Measurements from ENCODE around the gene KCNJ9. TPM values are rescaled to one million over a fixed set of nuclear protein-coding genes. Genes with fewer than 3 reads are reported as not detected.
A peak's percentile ranks its signal among the peaks of the same experiment; 100 is the strongest.

Gene KCNJ9
- total and polyA plus RNA-seq, 2 experiments from 2014 or later: 0.24 to 0.34 TPM

GRCh38 chr1:160097911-160098851 is 16.8 kb downstream of the KCNJ9 start, which contains the start of gene IGSF8 (continued):
- TF ChIP-seq ZNF331 (CRISPR knock-in tag; IDR thresholded peaks at IDR 0.05; ENCODE audit: low read depth): no peak

GRCh38 chr1:160098852-160099561 is 17.7 kb downstream of the KCNJ9 start:
- H3K27ac ChIP-seq (ENCODE audit: low read depth): peak overlapping the region; percentile 91; the same call in 1 of the 2 replicates
- DNase-seq (ENCODE audit: low spot score) (peak; percentile 97), ATAC-seq (peak; percentile 52)
- peaks cover 66% of the 10 kb centered on the region for H3K4me1 Mint-ChIP-seq
- peaks cover 9% of the 10 kb centered on the region for H3K27me3 Mint-ChIP-seq (ENCODE audit: insufficient read depth, low read depth, poor library complexity)
- no peaks in the 10 kb centered on the region; the same call in 2 of the 3 replicates for H3K9me3 Mint-ChIP-seq
- peak overlapping the region; percentile 96 for H3K4me2 ChIP-seq
- H2AFZ ChIP-seq: peak overlapping the region; percentile 99
- H3F3A ChIP-seq (replicated peaks; ENCODE audit: low read depth): peaks cover 12% of the 10 kb centered on the region; the same call in 1 of the 2 replicates
- H3K4me1 ChIP-seq (ENCODE audit: insufficient read depth): peaks cover 48% of the 10 kb centered on the region
- H3K9me2 ChIP-seq (ENCODE audit: insufficient read depth): no peaks in the 10 kb centered on the region
- peaks cover 7% of the 10 kb centered on the region; the same call in 1 of the 2 replicates for H3K36me3 ChIP-seq (ENCODE audit: insufficient read depth)
- H3K27ac Mint-ChIP-seq: peak overlapping the region; percentile 65; the same call in 1 of the 2 replicates
- peaks cover 13% of the 10 kb centered on the region for H3K36me3 Mint-ChIP-seq (ENCODE audit: low read depth)
- TF ChIP-seq JUNB (IDR thresholded peaks at IDR 0.05; ENCODE audit: unreplicated experiment) (no peak), CREB1 (CRISPR knock-in tag; IDR thresholded peaks at IDR 0.05; ENCODE audit: low read depth) (peak; percentile 76), POLR2AphosphoS5 (IDR thresholded peaks at IDR 0.05; ENCODE audit: low read depth) (peak; percentile 59)
- H3K79me2 ChIP-seq (replicated peaks; ENCODE audit: insufficient read depth): peaks cover 34% of the 10 kb centered on the region
- peak overlapping the region; percentile 77 for H3K4me3 ChIP-seq
- H3K4me3 Mint-ChIP-seq: peak overlapping the region; percentile 66
- H3K27me3 ChIP-seq (ENCODE audit: insufficient read depth): no peaks in the 10 kb centered on the region
- H4K20me1 ChIP-seq (replicated peaks; ENCODE audit: insufficient read depth): no peaks in the 10 kb centered on the region; the same call in 1 of the 2 replicates

GRCh38 chr1:160099716-160100375 is 18.5 kb downstream of the KCNJ9 start:
- no peak overlapping the region for H3K27ac Mint-ChIP-seq
- peak overlapping the region; percentile 96 for H3K4me2 ChIP-seq
- H3F3A ChIP-seq (replicated peaks; ENCODE audit: low read depth): peaks cover 12% of the 10 kb centered on the region; the same call in 1 of the 2 replicates
- H3K79me2 ChIP-seq (replicated peaks; ENCODE audit: insufficient read depth): peaks cover 27% of the 10 kb centered on the region
- H2AFZ ChIP-seq: no peak overlapping the region
- 0 out of 2 replicates have a peak overlapping the region, but pooled peaks have one; percentile 77 for H3K4me3 ChIP-seq
- DNase-seq (ENCODE audit: low spot score): no peak
- no peak overlapping the region for H3K27ac ChIP-seq (ENCODE audit: low read depth)
- no peaks in the 10 kb centered on the region for H3K9me2 ChIP-seq (ENCODE audit: insufficient read depth)
- H3K4me3 Mint-ChIP-seq: no peak overlapping the region; the same call in 2 of the 3 replicates
- H3K36me3 ChIP-seq (ENCODE audit: insufficient read depth): no peaks in the 10 kb centered on the region
- peaks cover 53% of the 10 kb centered on the region for H3K4me1 ChIP-seq (ENCODE audit: insufficient read depth)
- H3K27me3 Mint-ChIP-seq (ENCODE audit: insufficient read depth, low read depth, poor library complexity): peaks cover 9% of the 10 kb centered on the region
- no peaks in the 10 kb centered on the region; the same call in 2 of the 3 replicates for H3K9me3 Mint-ChIP-seq
- no peaks in the 10 kb centered on the region for H4K20me1 ChIP-seq (replicated peaks; ENCODE audit: insufficient read depth)
- peaks cover 5% of the 10 kb centered on the region for H3K36me3 Mint-ChIP-seq (ENCODE audit: low read depth)
- no peak for ATAC-seq
- no peaks in the 10 kb centered on the region for H3K27me3 ChIP-seq (ENCODE audit: insufficient read depth)
- H3K4me1 Mint-ChIP-seq: peaks cover 66% of the 10 kb centered on the region
- TF ChIP-seq ZNF331 (CRISPR knock-in tag; IDR thresholded peaks at IDR 0.05; ENCODE audit: low read depth) (no peak), ZNF114 (CRISPR knock-in tag; IDR thresholded peaks at IDR 0.05) (no peak), EZH2phosphoT487 (IDR thresholded peaks at IDR 0.05; ENCODE audit: unreplicated experiment) (no peak), POLR2AphosphoS5 (IDR thresholded peaks at IDR 0.05; ENCODE audit: low read depth) (no peak), ETS1 (IDR thresholded peaks at IDR 0.05) (no peak), EZH2 (IDR thresholded peaks at IDR 0.05; ENCODE audit: low read depth, unreplicated experiment) (no peak)
